ENCODE data around the gene LARGE1.

The LARGE1 gene

GRCh38 chr22:33598821-33599220 is 321.5 kb downstream of the LARGE1 start:
- TF ChIP-seq ZFX (IDR thresholded peaks at IDR 0.05; ENCODE audit: borderline replicate concordance) = no peak
- TF ChIP-seq CTCF (IDR thresholded peaks at IDR 0.05) = no peak
- no peak overlapping the region for H3K27ac ChIP-seq

GRCh38 chr22:33597274-33597985 is 322.8 kb downstream of the LARGE1 start:
- TF ChIP-seq CTCF (IDR thresholded peaks at IDR 0.05) (no peak), ZFX (IDR thresholded peaks at IDR 0.05; ENCODE audit: borderline replicate concordance) (no peak)

GRCh38 chr22:33593818-33594217 is 326.5 kb downstream of the LARGE1 start:
- no peak overlapping the region for H3K27ac ChIP-seq
- no peak for TF ChIP-seq ZFX (IDR thresholded peaks at IDR 0.05; ENCODE audit: borderline replicate concordance)
- no peak for TF ChIP-seq CTCF (IDR thresholded peaks at IDR 0.05)

More at GRCh38 chr22:33597274-33597985, 322.8 kb downstream of the LARGE1 start:
- no peak overlapping the region for H3K27ac ChIP-seq

GRCh38 chr22:33591946-33592345 is 328.3 kb downstream of the LARGE1 start:
- H3K27ac ChIP-seq = no peak overlapping the region
- TF ChIP-seq ZFX (IDR thresholded peaks at IDR 0.05; ENCODE audit: borderline replicate concordance) (no peak), CTCF (IDR thresholded peaks at IDR 0.05) (no peak)

- H3K27ac ChIP-seq = no peak overlapping the region
- TF ChIP-seq ZFX (IDR thresholded peaks at IDR 0.05; ENCODE audit: borderline replicate concordance) (no peak), CTCF (IDR thresholded peaks at IDR 0.05) (no peak)
These were observed 331.0 kb downstream of the LARGE1 start for GRCh38 chr22:33589297-33589696.

- TF ChIP-seq CTCF (IDR thresholded peaks at IDR 0.05) (no peak), ZFX (IDR thresholded peaks at IDR 0.05; ENCODE audit: borderline replicate concordance) (no peak)
These were observed 331.4 kb downstream of the LARGE1 start for GRCh38 chr22:33588860-33589259.

GRCh38 chr22:33584152-33584551 is 336.1 kb downstream of the LARGE1 start:
- no peak for TF ChIP-seq ZFX (IDR thresholded peaks at IDR 0.05; ENCODE audit: borderline replicate concordance)
- TF ChIP-seq CTCF (IDR thresholded peaks at IDR 0.05) = no peak
- no peak overlapping the region for H3K27ac ChIP-seq

More at GRCh38 chr22:33588860-33589259, 331.4 kb downstream of the LARGE1 start:
- no peak overlapping the region for H3K27ac ChIP-seq
